Measurements from ENCODE around the gene CAPN1. TPM values are rescaled to one million over a fixed set of nuclear protein-coding genes. Genes with fewer than 3 reads are reported as not detected.
A peak's percentile ranks its signal among the peaks of the same experiment; 100 is the strongest.

The CAPN1 gene
- total and polyA plus RNA-seq, 2 of the 13 experiments (the other 11 are each of a cell fraction or from before 2014, with no cell fraction given): 57.3 to 82.6 TPM

GRCh38 chr11:65180877-65181568 is 705 bp upstream of the CAPN1 start (continued):
- TF ChIP-seq POGK (CRISPR knock-in tag; conservative IDR thresholded peaks at IDR 0.05) (peak; percentile 38; the same call in 1 of the 2 replicates), NFE2L1 (CRISPR knock-in tag; IDR thresholded peaks at IDR 0.05; ENCODE audit: borderline replicate concordance) (no peak), HCFC1 (IDR thresholded peaks at IDR 0.05; ENCODE audit: low read depth, low read length) (no peak), KAT7 (CRISPR knock-in tag; IDR thresholded peaks at IDR 0.05; ENCODE audit: borderline replicate concordance) (peak; percentile 30; the same call in 1 of the 2 replicates), ZMYM2 (CRISPR knock-in tag; IDR thresholded peaks at IDR 0.05) (0 out of 2 replicates have a peak, but pooled peaks have one; percentile 42), TGIF2 (CRISPR knock-in tag; IDR thresholded peaks at IDR 0.05) (0 out of 2 replicates have a peak, but pooled peaks have one; percentile 74), PHF8 (CRISPR knock-in tag; IDR thresholded peaks at IDR 0.05) (peak; percentile 70), HDAC1 (CRISPR knock-in tag; IDR thresholded peaks at IDR 0.05) (peak; percentile 75), ZNF263 (CRISPR knock-in tag; IDR thresholded peaks at IDR 0.05) (peak; percentile 31; the same call in 1 of the 2 replicates)
